Retinal pigment epithelial cell (primary cell): ENCODE results near the gene CSPG4.
"Not testable (repeated sequence)": the region's sequence is repeated elsewhere in the genome, so short reads cannot be mapped to it uniquely, and the experiment has no call there.

Experiments used
- DNase-seq: peaks from one replicate; pipeline ENCODE4 v3.0.0-alpha.2; 2010; ENCODE audit warnings: low read depth
- H3K4me3 ChIP-seq: 2 replicates; pipeline ENCODE4 v1.5.1; 2011; ENCODE audit warnings: mild to moderate bottlenecking, low read length, control low read depth, moderate library complexity
- CTCF ChIP-seq: conservative IDR thresholded peaks from 2 replicates; pipeline ENCODE4 v1.5.1; 2011; ENCODE audit warnings: low read depth, low read length, control low read depth, inconsistent platforms

Gene CSPG4

GRCh38 chr15:75702436-75702835 is 10.2 kb downstream of the CSPG4 start:
- TF ChIP-seq CTCF: no peak
- DNase-seq: no peak
- H3K4me3 ChIP-seq: no peak overlapping the region

GRCh38 chr15:75701071-75702003 is 11.3 kb downstream of the CSPG4 start:
- not testable (repeated sequence) for DNase-seq, H3K4me3 ChIP-seq

- not testable (repeated sequence) for DNase-seq, H3K4me3 ChIP-seq
These were observed 12.4 kb downstream of the CSPG4 start for GRCh38 chr15:75699961-75700874.

- not testable (repeated sequence) for H3K4me3 ChIP-seq, DNase-seq
These were observed 13.1 kb downstream of the CSPG4 start for GRCh38 chr15:75699517-75699916.

GRCh38 chr15:75697974-75698747 is 14.5 kb downstream of the CSPG4 start:
- H3K4me3 ChIP-seq, DNase-seq: not testable (repeated sequence)

GRCh38 chr15:75697523-75697922 is 15.1 kb downstream of the CSPG4 start:
- H3K4me3 ChIP-seq: no peak overlapping the region
- no peak for DNase-seq
- TF ChIP-seq CTCF: no peak

GRCh38 chr15:75696854-75697259 is 15.8 kb downstream of the CSPG4 start:
- DNase-seq: no peak
- no peak for TF ChIP-seq CTCF
- no peak overlapping the region for H3K4me3 ChIP-seq

- no peak for TF ChIP-seq CTCF
- no peak overlapping the region for H3K4me3 ChIP-seq
- DNase-seq: no peak
These were observed 16.3 kb downstream of the CSPG4 start for GRCh38 chr15:75696311-75696720.
